ENCODE results near the gene TNNI2.
A peak's percentile ranks its signal among the peaks of the same experiment; 100 is the strongest.

TNNI2 gene

GRCh38 chr11:1888811-1889210, 50.0 kb downstream of the TNNI2 start:
- DNase-seq (ENCODE audit: low read depth, low spot score) = no peak

- peak; percentile 38 for DNase-seq (ENCODE audit: low read depth, low spot score)
These were observed 50.6 kb downstream of the TNNI2 start for GRCh38 chr11:1889224-1889930.

GRCh38 chr11:1889941-1890855, 51.4 kb downstream of the TNNI2 start:
- no peak for DNase-seq (ENCODE audit: low read depth, low spot score)

Data from activated CD4-positive, CD25-positive, alpha-beta regulatory T cell treated with anti-CD3 and anti-CD28 coated beads, Interleukin-2, amount 50 U/mL, for 16 hours (primary cell).